Right lung (tissue), 5 donors: ENCODE results near the gene KLHL12. TPM values are rescaled to one million over a fixed set of nuclear protein-coding genes. Genes with fewer than 3 reads are reported as not detected.
"Not testable (repeated sequence)": the region's sequence is repeated elsewhere in the genome, so short reads cannot be mapped to it uniquely, and the experiment has no call there.

ENCODE experiments used
- DNase-seq, 2 donors: peaks; one replicate each; pipeline ENCODE4 v3.0.0-alpha.2; 2013
- polyA plus RNA-seq, 5 donors: library from polyadenylated mRNA; unstranded; fragments of 120-200 nt; gene quantifications; one replicate each; pipeline versions ENCODE4 v1.2.1 to v1.2.3, GENCODE V29; 2013; ENCODE audit warnings: inconsistent platforms in 1 of 5, low replicate concordance in 1 of 5; ENCODE audit not compliant: insufficient read length in 5 of 5, insufficient read depth in 1 of 5

KLHL12 gene
- polyA plus RNA-seq, 5 donors = 29.4 to 39.6 (median 36.5) TPM

DNA sequence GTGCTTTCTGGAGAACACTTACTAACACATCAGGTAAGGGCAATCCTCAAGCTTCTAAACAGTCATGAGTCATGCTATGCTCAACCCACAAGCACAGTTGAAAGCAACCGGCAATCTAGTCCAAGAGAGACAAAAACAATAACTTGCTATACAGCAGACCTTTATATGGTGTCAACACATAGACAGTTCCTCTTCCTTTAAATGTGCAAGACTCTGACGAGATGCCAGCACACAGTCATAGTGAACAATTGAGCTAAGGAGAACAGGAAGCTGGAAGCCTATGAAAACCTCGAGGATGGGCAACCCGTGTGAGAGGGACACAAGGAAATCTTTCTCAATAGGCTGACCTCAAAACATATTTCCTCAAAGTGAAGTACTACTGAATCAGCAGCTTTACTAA, 25.8 kb upstream of the KLHL12 start:
- no peak for DNase-seq

GRCh38 chr1:202952099-202952498, 25.1 kb upstream of the KLHL12 start:
- DNase-seq = no peak

GRCh38 chr1:202951437-202951836, 24.4 kb upstream of the KLHL12 start:
- no peak for DNase-seq

DNA sequence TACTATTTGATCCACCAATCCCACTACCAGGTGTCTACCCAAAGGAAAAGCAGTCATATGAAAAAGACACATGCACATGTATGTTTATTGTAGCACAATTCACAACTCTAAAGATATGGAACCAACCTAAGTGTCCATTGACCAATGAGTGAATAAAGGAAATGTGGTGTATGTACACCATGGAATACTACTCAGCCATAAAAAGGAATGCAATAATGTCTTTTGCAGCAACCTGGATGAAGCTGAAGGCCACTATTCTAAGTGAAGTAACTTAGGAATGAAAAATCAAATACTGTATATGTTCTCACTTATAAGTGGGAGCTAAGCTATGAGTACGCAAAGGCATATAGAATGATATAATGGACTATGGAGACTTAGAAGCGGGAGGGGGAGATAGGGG, 18.4 kb upstream of the KLHL12 start:
- no peak for DNase-seq

DNA sequence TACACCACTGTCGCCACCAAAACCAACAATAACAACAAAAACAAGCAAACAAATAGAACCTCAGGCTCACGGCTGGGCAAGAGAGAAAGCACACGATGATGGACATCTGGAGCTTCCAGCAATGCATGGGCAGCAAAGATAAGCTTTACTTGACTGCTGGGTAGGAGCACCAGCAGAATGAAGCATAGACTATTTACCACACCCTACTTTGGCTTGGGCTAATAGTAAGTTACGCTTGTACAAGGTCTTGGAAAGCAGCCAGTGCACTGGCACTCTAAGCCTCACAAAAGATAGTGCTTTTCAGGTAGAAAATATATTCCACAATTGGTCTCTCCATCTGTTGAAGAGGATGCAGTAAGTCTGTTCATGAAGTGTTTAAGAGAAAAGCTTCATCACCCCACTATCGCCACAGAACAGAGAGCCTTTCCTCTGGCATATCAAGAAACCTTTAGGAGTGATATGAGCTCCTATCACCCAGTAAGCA, 17.4 kb upstream of the KLHL12 start:
- no peak for DNase-seq

- no peak for DNase-seq
These were observed 15.4 kb upstream of the KLHL12 start for GRCh38 chr1:202942426-202942825.

- no peak for DNase-seq
These were observed 14.3 kb upstream of the KLHL12 start for GRCh38 chr1:202941372-202941771.

- no peak for DNase-seq
These were observed 13.5 kb upstream of the KLHL12 start for GRCh38 chr1:202940561-202940960.

DNA sequence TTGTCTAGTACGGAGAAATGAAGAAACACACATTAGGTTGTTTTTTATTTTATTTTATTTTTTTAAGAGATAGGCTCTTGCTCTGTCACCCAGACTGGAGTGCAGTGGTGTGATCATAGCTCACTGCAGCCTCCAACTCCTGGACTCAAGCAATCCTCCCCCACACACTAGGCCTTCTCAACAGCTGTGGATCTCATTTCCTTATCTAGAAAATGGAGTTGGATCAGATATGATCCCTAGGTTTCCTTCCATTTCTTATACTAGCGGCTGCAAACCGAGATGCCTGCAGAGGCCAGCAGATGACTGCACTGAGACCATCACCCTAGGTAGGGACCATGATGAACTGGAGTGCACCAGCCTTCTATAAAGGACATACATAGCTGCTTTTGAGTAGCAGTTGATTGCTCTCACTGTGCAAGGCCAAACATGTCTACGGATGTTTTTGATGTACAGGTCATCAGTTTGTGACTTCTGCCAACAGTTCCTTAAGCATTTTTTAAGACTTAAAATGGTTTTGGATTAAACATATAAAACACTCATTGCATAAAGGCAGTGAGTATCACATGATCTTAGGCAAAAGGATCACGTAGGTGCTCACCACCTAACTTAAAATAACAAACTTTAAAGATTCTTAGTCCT, 11.4 kb upstream of the KLHL12 start:
- no peak for DNase-seq

- DNase-seq = not testable (repeated sequence)
These were observed 9.4 kb upstream of the KLHL12 start for GRCh38 chr1:202936409-202936808.

GRCh38 chr1:202935844-202936243, 8.8 kb upstream of the KLHL12 start:
- no peak for DNase-seq

GRCh38 chr1:202934755-202935154, 7.7 kb upstream of the KLHL12 start:
- DNase-seq = no peak

- no peak for DNase-seq
These were observed 5.4 kb upstream of the KLHL12 start for GRCh38 chr1:202932476-202932875.

DNA sequence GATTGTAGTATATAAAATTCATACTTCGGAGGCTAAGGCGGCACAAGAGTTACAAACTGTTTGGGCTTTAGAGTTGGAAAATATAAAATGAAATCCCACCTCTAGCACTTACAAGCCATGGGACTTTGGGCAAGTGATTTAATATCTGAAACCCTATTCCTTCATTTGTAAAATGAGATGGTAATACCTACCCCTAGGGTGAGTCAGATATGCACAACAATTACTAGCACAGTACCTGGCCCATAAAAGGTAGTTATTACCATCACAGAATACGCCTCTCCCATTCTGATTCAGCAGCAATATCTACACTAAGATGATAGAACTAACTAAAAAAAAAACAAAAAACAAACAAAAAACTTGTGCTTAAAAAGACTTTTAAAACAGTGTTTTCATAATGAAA, 3.5 kb downstream of the KLHL12 start:
- DNase-seq = no peak

DNA sequence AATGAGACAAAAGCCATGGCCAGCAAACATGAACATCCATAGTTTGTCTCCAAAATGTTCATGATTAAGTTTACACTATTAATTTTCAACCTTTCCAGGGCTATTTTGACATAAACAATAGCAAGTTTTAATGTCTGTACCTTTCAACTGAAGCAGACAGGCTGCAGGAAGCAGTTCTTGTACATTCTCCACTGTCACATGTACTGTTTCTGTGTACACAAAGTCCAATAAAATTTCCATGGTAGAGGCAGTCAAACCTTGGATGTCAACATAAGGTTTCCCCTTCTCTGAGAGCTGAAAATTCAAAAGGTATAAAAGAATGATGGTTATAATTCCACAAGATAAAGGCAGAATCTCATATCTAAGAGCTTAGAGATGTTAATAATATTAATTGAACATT, 7.4 kb downstream of the KLHL12 start:
- no peak for DNase-seq

DNA sequence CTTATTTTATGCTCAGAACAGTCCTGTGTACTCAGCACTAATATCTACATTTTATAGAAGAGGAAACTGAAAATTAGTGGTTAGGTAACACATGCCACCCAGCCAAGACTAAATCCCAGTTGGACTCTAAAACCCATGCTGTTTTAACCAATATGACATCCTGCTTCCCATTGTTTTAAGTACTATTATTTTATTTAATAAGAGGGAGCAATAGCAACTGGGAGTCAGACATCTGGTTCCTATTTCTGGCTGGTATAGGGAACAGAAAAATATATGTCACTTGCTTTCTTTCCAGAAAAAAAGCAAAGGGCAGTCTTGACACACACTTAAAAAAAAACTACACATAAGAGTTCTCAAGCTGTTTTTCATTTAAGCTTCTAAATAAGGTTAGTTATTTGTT, 11.9 kb downstream of the KLHL12 start:
- no peak for DNase-seq

DNA sequence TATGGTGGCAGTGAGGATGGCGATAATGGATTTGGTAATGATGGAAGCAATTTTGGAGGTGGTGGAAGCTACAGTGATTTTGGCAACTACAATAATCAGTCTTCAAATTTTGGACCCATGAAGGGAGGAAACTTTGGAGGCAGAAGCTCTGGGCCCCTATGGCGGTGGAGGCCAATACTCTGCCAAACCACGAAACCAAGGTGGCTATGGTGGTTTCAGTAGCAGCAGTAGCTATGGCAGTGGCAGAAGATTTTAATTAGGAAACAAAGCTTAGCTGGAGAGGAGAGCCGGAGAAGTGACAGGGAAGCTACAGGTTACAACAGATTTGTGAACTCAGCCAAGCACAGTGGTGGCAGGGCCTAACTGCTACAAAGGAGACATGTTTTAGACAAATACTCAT, 14.6 kb downstream of the KLHL12 start:
- DNase-seq = not testable (repeated sequence)

DNA sequence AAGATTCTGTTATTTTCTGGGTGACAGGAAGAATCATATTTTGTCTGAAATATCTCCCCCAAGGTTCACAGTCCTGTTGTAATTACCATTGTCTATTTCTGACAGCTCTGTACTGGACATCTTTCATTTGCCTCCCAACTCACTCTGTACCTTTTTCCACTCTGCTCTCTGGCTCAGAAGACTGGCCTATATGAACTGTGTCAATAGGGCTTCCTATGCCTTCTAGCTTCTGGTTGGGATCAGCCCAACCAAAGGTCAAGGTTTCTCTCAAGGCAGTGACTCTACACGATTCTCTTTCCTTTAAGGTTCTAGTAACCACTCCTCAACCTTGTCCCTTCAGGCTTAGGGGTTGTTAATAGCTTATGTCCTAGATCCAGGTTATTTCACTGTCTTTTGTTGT, 17.5 kb downstream of the KLHL12 start:
- no peak for DNase-seq

GRCh38 chr1:202908998-202909397, 18.0 kb downstream of the KLHL12 start:
- DNase-seq = no peak

GRCh38 chr1:202905331-202905730, 21.7 kb downstream of the KLHL12 start:
- no peak for DNase-seq

GRCh38 chr1:202903808-202904207, 23.2 kb downstream of the KLHL12 start:
- DNase-seq = not testable (repeated sequence)

DNA sequence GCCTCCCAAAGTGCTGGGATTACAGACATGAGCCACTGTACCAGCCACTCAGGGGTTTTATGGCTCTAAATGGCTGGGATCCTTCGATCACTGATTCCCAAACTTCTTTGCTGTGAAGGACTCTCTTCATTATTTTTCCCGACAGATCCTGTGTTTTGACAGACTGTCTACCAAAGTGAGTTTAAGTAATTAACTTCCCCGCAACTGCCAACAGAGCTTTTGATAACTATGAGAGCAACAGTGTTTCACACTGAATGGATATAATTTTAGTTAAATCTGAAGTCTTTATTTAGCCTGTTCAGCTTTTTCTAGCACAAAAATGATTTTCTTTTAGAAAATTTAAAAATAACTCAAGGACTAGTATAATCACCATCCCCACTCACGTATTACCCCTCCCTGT, 25.5 kb downstream of the KLHL12 start:
- DNase-seq = no peak

DNA sequence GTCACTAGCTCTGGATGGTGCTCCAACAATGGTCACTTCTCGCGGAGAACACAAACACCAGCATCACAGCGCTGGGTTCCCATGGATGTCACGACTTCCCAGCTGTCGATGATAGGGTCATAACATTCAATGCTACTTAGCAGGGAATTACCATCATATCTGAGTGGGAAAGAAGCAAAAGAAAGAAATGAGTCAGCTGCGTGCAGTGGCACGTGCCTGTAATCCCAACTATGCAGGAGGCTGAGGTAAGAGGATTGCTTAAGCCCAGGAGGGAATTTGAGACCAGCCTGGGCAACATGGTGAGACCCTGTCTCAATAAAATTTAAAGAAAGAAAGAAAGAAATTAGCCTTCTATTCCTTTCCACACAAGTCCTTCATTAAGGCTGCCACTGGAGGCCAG, 34.5 kb downstream of the KLHL12 start:
- DNase-seq = no peak

GRCh38 chr1:202890392-202890791, 36.6 kb downstream of the KLHL12 start:
- no peak for DNase-seq
